Sigmoid colon (tissue), 4 donors: ENCODE data around the gene SHH.

ENCODE experiments used
- EP300 ChIP-seq, 4 donors: sonication (generic); formaldehyde crosslinking; IDR thresholded peaks; one replicate each; pipeline ENCODE4 v1.6.1; 2017; ENCODE audit warnings: antibody characterized with exemption in 4 of 4
- POLR2A ChIP-seq, 2 donors: fragments of 450-650 bp; IDR thresholded peaks; one replicate each; pipeline ENCODE4 v1.6.1; 2016; ENCODE audit warnings: antibody characterized with exemption in 2 of 2, mild to moderate bottlenecking in 2 of 2, moderate library complexity in 2 of 2

- TF ChIP-seq EP300 (IDR thresholded peaks at IDR 0.05): no peak
- no peak for TF ChIP-seq POLR2A (IDR thresholded peaks at IDR 0.05)
Measured at GRCh38 chr7:155789001-155789725, 23.1 kb downstream of the SHH start.
